GF-D8 (cell line): ENCODE data around the gene SOX30.

Experiments
- DNase-seq: peaks from one replicate; lab custom pipeline; 2025; lab: John Stamatoyannopoulos, UW

Gene SOX30

GRCh38 chr5:157659868-157660660, 7.8 kb upstream of the SOX30 start:
- no peak for DNase-seq

GRCh38 chr5:157658893-157659292, 6.7 kb upstream of the SOX30 start:
- no peak for DNase-seq

DNA sequence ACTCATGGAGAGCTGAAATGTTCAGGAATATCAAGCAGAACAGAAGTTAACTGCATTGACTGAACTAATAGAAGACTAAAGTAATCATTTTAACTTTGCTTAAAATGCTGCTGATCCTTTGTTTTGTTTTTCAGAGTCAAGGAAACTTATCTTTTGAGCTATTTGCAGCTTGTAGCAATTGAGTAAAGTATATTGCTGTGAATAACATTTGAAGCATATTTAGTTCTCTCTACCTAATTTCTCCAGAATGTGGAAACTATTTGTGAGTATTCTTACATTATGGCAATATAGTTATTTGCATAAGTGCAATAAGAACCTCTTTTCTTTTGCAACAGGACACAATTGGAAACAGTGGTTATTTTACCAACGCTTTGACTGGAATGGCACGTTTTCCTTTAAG, 5.3 kb upstream of the SOX30 start:
- DNase-seq, result no peak

- DNase-seq, result no peak
These were observed 438 bp downstream of the SOX30 start for GRCh38 chr5:157651623-157652376.

DNA sequence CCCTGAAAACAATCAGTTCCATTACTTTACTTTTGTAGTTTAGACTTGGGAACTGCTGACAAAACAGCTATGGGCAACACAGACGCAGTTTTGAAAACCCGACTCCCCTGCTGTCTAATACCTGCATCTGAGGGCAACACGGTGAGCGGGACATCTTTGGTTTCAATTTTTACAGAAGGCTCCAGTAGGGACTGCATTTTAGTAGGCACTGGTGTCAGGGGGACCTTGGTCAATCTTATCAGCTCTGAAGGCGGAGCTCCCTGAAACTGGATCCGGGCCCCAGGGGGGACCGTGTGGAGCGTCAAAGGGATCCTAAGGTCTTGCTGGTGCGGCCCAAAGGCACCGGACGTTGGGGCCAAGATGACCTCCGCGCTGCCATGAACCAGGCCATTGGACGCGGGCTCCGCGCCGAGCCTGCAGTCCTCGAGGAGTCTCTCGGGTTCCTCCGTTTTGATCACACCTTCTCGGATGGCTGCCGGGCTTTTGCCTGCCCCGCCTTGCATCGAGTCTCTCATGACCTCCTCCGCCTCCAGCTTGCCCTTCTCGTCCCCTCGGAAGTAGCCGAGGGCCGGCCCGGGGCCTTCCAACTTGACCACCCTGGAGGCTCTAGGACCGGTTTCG, 1.1 kb downstream of the SOX30 start:
- DNase-seq, result no peak

DNA sequence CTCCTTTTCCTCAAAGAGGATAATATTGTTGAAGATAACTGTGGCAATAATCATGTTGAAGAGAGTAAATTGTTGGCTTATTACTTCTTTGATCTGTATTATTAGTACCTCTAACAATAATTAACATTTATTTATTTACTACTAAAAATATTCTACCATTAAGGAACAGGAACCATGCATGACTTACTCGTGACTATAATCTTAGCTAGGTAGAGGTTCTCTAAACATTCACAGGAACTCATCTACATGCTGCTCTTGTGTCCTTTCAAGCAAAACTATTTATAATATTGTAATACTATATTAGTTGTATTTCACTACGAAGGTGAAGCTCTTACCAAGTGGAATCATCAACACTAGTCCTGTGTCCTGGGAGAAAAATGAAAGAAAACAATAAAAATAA, 3.1 kb downstream of the SOX30 start:
- DNase-seq, result no peak

GRCh38 chr5:157648275-157648990, 3.8 kb downstream of the SOX30 start:
- no peak for DNase-seq

DNA sequence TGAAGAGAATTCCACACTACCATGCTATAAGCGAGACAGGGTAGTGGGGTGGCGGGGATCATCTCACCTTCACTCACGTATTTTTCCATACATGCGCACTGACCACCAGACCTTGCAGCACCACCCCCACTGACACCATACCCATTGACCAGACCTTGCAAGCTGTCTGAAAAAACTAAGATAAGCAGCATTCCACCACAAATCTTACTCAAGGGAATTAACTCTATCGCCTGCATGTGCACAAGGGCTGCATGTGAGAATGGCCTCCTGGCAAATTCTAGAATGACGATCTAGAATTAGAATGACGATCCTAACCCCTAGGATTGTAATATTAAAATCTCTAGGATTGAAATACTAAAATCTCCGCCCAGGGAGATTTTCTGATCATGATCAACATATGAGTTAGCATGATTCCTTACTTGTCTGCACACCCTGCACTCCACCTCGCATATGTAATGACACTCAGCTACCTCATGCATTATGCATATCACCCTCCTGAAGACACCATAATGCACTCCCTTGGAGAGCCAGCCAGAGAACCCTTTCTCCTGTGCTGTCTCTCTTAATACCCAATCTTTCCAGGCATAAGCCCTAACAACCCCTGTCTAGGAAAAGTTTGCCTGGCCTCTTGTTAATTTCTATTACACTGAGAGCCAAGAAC, 11.7 kb downstream of the SOX30 start:
- no peak for DNase-seq

DNA sequence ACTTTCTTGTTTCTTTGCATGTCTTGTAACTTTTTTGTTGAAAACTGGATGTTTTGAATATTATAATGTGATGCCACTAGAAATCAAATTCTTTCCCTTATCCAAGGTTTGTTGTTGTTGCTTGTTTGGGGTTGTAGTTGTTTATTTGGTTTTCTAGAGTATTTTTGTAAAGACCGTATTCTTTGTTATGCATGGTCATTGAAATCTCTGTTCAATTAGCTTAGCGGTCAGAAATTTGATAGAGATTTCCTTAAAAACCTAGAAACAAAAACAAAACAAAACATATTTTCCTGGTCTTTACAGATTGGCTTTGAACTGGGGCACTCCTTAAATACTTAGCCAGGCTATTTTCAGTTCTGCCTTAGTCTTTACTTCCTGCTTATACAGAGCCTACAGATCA, 21.9 kb downstream of the SOX30 start:
- no peak for DNase-seq

DNA sequence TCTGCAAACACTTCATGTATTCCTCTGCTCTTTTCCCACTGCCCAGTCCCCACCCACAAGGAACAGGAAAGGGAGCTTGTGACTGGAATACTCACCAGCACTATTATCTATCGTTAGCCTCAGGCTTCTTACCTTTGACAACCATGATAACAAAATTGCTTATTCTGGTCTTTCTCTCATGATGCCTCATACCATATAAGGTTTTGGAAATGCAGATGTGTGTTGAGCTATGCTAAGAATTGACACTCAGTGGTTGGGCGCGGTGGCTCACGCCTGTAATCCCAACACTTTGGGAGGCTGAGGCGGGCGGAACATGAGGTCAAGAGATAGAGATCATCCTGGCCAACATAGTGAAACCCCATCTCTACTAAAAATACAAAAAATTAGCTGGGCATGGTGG, 25.4 kb downstream of the SOX30 start:
- DNase-seq, result no peak

DNA sequence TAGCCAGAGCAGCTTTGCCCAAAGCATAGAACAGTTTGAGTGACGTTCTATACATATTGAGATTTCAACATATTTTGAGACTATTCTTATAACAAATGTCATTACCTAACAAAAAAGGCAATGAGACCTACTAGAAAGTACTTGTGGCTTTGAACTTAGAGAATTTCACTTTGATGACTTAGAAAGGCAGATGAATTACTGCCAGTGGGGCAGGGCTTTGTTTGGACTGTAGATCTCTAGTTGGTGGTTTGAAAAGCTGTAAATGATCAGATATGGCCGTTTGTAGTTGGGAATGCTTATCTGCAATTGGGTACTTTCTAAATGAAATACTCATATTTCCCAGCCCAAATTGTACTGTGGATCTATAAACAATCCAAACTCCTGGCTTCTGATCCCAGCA, 28.1 kb downstream of the SOX30 start:
- no peak for DNase-seq

GRCh38 chr5:157620776-157621175, 31.5 kb downstream of the SOX30 start:
- no peak for DNase-seq

- DNase-seq, result no peak
These were observed 34.0 kb downstream of the SOX30 start for GRCh38 chr5:157618191-157618765.

- no peak for DNase-seq
These were observed 35.5 kb downstream of the SOX30 start for GRCh38 chr5:157616785-157617184.

DNA sequence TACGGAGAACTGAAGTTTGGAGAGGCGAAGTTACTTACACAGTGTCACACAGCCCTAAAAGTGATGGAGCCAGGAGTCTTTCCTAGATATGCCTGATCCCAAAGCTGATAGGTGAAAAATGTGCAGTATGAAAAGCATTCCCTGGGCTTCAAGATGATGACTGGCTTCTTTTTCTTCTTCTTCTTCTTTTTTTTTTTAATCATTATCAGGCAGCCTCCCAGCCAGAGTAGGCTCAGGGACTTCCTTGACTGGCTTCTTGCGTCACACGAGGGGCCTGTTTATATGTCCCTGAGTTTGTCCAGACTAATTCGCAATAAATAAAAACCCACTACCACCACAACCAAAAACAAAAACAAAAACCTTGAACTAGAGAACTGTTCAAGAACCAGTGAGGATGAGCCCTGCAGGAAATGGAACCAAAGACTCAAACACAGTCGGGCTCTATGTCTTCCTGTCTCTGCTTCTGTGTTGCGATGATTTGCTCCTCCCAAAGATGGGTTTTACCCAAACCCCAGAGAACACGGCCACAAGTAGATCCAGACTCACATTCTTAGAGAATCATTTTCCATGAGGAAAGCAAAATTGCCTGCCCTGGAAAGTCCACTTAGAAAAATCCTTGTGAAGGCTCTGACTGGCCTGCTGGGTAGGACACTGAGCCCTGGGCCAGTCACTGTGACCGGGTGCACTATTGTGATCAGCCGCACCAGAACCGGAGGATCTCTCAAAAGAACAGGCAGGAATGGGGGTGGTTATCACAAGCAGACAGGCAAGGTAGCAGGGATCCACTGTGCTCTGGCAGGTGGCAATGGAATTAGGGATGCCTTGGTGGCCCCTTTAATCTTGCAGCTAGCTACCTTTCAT, 38.6 kb downstream of the SOX30 start:
- no peak for DNase-seq

- DNase-seq, result no peak
These were observed 39.7 kb downstream of the SOX30 start for GRCh38 chr5:157612581-157612980.

DNA sequence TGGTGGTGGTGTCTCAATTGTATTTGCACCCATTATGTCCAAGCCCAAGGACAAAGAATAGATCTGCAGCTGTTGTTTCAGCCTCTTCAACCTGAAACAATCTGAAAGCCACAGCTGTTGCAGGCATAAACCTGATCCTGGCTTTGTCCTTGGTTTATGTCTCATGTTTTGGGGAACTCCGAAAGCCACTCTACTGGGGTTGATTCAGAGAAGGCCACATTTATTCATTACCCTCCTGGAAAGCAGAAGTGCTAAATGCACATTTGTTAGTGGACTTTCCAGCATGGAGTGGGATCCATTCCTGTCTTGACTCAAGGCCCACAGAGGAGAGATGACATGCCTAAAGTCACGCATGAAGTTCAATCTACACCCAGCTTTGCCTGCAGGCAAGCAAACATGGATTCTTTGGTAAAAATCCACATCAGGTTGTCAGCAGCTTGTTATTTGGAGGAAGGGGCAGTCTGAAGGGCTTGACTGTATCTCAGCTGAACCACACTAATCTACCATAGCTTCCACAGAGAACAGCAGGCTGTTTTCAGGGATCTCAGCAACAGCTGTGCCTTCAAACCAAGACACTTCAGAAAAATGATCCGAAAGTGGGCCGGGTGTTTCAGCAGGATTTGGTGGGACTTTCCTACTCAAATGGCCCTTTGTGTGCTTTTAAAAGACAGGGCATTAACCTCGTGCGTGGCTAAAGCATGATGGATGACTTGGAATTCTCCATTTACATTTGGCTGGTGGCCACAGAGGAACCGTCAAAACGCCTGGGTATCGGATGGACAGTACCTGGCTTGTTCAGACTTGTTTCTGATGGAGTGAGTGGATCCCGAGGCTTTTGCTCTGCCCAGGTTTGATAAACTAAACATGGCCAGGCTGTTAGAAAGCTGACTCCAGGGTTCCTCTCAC, 40.4 kb downstream of the SOX30 start:
- no peak for DNase-seq

DNA sequence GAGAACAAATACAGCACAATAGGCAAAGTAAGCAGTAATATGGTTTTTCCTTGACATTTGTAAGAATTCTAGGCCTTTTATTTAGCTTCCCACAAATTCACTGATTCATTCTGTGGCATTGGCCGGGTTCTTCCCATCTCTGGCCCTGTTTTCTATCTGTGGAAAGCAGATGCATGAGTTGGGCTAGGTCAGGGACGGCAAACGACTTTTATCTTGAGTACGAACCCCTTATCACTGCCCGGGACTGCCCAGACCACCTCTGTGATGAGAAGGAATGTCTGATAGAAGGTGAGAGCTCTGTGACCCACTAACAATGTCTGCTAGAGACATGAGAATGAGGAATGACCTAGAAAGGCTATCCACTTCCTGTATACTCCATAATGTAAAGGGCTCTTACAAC, 41.2 kb downstream of the SOX30 start:
- DNase-seq, result no peak

DNA sequence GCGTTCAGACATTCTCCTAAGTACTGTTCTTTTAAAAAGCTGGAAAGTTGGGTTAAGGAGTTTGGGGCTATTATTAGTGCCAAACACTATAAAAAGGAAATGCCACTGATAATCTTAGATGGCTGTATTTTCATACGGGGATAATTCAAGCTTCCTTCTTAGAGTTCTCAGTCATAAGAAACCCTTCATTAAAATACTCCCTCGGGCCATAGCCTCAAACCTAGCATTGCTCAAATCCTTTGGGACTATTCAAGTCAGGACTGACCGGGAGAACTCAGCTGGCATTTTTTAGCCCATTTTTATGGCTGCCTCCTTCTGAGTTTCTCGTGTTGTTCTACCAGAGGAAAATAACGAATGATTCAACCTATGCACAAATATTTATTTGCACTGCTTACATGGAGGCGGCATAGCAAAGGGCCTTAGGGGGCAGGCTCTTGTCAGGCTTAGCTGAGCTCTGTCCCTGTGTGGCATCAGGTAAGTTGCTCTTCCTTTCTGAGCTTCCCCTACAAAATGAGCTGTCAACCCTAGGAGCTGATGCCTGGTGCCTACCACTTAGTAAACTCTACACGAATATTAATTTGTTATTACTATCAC, 43.2 kb downstream of the SOX30 start:
- DNase-seq, result no peak
